SHP77 (cell line): ENCODE measurements around the gene SLC66A1.

Source experiments
- DNase-seq, 2 experiments: peaks; one replicate each; lab custom pipeline; 2025; lab: John Stamatoyannopoulos, UW

The SLC66A1 gene

GRCh38 chr1:19342894-19343616 is 30.9 kb downstream of the SLC66A1 start:
- no peak for DNase-seq

- no peak for DNase-seq
Measured at GRCh38 chr1:19343617-19344350, 31.7 kb downstream of the SLC66A1 start.

DNA sequence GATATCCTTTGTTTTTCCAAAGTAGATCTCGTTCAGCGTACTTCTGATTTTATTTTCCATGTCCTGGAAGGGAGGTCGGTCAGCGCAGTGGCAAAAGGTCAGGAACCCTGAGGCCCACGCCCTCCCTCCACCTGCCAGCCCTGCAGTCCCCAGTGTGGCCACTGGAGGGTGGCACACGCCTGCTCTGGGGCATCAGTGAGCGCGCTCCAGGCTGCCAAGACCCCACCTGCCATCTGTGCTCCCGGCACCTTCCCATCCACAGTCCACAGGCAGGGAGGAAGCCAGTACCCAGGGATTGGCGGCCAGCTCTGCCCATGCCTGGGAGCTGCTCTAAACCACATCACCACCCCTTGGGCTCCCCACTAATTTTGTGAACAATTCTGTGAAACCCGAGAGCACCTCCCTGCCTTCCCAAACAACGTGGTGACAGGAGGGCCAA is 32.3 kb downstream of the SLC66A1 start:
- peak; percentile 27 to 65 for DNase-seq

- no peak for DNase-seq
Measured at GRCh38 chr1:19344831-19345230, 32.7 kb downstream of the SLC66A1 start.

DNA sequence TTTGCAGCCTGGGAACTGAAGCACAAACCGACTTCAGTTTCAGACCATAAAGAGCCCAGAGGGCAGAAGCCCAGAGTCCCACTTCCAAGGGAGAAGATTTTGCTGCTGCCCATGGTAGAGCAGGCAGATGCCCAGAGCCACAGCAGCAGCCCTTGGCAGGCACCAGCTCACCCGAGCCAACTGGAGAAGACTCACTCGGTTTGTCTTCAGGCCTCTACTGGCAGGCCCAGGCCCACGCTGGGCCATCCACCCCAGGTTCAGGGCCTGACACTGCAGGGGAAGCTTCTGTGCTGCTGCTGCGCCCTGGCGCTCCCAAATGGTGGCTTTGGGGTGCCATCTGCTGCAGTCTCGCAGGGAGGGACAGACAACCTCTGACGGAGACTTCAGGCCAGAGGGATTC is 33.3 kb downstream of the SLC66A1 start:
- no peak for DNase-seq

- DNase-seq: no peak
Measured at GRCh38 chr1:19346026-19346425, 33.9 kb downstream of the SLC66A1 start.

- no peak for DNase-seq
Measured at GRCh38 chr1:19347533-19348172, 35.5 kb downstream of the SLC66A1 start.

DNA sequence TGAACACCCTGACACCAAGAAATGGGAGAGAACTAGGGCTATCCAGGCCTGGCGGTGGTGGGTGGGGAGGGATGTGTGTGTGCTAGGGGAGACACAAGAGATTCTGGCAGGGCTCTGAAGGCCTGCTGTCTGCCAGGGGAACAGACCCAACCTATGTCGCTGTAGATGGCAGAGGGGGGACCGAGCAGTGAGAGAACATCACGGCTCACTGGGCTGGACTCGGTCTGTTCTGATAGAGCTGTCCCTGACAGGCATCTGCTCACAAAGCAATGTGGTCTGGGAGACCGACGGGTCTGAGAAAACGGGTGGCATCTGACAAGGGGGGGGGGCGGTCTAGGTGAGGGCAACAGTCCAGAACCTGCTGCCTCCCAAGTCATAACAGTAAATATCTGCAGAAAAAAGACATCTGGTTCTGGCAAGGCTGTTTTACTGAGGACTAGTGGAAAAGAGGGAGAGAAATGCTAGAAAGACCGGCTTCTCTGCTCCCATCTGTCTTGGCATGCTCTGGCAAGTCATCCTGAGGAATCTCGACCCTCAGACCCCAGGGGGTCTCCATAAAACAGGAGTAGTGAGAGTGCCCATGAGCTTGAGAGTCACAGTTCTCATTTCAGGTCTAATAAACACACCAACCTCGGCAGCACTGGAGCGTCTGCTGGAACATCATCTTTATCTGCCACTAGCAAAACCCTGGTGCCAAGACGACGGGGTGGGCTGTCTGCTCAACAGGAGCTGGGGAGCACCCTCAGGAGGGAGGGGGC is 36.5 kb downstream of the SLC66A1 start:
- DNase-seq: no peak

GRCh38 chr1:19349999-19350398 is 37.9 kb downstream of the SLC66A1 start:
- DNase-seq: no peak

DNA sequence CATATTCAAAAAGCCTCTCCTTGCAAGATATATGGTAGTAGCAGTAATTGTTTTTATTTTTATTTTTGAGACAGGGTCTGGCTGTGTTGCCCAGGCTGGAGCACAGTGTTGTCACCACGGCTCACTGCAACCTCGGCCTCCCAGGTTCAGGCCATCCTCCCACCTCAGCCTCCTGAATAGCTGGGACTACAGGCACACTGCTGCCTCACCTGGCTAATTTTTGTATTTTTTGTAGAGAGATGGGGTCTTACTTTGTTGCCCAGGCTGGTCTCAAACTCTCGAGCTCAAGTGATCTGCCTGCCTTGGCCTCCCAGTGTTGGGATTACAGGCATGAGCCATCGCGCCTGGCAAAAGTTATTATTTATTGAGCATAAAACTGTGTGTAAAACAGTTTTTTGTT is 38.4 kb downstream of the SLC66A1 start:
- DNase-seq: no peak

- DNase-seq: no peak
Measured at GRCh38 chr1:19351873-19352272, 39.7 kb downstream of the SLC66A1 start.

DNA sequence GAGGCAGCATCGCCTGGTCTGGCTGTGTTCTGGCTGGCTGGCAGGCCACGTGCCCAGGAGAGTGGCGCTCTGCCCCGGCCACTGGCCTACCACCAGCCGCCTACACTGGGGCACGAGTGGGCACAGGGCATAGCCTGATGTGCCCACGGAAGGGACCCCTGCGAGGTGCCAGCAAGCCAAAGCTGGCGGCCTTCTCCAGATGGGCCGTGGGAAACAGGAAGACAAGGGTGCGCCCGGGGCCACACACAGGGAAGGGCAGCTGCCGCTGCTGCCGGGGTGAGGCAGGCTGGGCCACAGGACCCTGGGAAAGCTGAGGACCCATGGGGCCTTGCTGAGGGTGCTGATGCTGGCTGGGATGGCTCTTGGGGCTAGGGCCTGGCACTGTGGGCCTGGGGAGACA is 40.7 kb downstream of the SLC66A1 start:
- no peak for DNase-seq

GRCh38 chr1:19353596-19353995 is 41.5 kb downstream of the SLC66A1 start:
- DNase-seq: no peak

GRCh38 chr1:19354531-19354981 is 42.4 kb downstream of the SLC66A1 start:
- no peak for DNase-seq

- no peak for DNase-seq
Measured at GRCh38 chr1:19356266-19356665, 44.1 kb downstream of the SLC66A1 start.

DNA sequence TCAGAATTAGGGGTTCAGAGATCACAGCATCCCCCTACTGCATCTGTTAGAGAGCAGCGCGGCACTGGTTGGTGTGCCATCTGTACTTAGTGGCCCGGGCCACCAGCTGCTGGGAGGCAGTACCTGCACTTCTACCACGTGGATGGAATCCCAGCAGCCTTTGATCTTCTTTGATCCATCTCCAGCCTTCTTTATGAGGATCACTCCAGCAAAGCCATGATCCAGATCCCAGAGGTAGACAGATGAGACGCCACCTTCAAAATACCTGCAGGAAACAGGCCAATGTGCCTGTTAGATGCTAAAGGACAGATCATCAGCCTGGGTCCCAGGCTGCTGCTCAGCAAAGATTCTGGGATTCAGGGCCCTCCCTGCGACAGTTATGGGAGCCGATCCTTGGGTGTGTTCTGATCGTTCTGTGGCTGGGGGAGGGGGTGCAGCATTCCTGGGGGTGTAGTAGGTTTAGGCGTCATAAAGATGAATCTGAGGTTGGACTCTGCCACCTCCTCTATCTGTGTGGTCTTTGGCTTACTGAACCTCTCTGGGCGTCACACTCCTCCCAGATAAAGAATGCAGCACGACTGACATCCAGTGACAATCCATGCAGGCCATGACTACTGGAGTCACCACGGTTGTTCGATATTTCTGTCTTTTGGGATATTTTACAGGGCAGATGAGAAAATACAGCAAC is 45.3 kb downstream of the SLC66A1 start:
- no peak for DNase-seq

DNA sequence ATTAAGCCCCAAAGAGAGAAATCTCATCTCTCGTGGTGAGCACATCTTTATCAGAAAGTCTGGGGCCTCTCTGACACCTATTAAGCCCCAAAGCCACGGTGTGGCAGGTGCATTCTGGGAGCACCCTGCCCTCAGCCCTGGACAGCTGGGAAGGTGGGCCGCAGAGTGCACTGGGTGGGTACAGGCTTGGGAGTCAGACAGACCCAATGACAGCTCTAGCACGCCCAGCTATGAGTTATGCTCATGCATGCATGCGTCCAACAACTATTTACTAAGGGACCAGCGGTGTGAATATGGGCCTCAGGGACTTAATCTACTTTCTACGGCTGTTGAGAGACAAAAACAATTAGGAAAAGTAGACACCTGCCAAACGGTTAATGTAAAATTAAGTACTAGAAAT is 46.6 kb downstream of the SLC66A1 start:
- DNase-seq: no peak

DNA sequence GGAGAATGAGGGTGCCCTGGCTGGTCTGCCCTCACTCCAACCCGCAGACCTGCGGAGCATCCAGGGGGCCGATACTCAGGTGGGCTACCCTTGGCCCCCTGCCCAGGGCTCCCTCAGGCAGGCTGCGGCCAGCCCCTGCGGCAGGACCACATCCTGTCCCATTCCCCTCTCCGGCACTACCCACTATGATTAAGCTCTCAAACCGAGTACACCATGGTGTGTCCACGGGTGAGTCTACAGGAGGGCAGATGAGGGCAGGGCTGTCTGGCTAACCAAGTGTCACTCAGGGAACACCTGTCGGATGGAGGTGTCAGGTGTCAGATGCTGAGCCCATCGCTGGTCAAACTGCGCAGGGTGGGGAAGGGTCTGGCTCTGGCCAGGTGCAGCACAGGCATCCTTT is 47.2 kb downstream of the SLC66A1 start:
- no peak for DNase-seq

- no peak for DNase-seq
Measured at GRCh38 chr1:19360016-19360415, 47.9 kb downstream of the SLC66A1 start.

DNA sequence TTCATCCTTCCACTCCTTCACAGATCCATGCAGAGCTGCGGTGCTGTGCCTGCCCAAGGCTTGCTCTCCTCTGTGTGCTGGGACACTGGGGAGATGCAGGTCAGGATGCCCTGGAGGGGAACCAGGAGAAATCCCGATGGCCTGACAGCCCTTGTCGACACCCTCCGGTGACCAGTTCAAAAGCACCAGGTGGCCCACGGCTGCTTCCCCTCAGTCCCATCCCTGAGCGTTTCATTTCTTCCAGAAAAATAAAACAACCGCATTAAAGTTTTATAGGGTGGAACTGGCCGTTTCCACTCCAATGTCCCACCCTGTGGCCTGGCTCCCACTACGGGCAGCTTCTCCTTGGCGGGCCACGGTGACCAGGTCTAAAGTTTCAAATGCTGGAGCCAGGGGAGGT is 48.3 kb downstream of the SLC66A1 start:
- DNase-seq: no peak

DNA sequence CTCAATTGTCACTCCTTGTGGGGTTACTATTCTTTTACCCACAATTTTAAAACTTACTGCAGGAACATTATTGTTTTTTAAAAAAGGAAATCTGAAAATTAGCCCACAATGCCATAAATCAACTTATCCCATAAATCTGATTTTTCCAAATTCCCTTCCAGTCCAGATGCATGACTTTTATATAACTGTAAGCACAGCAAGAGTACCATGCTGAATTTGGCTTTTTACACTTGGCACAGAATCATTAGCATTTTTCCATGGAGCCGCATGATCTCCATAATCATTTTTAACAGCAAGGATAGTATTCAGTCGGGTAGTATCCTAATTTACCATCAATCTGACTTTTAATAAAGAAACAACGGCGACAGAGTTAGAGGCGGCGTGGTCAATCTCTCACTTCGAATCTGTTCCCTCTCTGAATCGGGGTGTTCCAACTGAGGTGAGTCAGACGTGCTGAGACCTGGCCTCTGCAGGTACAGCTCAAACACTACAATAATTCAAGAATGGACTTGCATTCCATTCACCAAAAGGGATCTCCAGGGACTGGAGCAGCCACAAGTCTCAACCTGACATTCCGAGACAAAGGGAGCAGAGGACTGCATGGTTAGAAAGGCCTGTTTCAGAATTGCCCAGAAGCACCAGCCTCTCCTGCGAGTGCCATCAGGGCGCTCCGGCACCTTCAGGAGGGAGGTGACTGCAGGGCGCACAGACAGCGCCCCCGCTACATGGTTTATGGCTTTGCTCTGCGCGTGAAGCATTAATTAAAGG is 48.9 kb downstream of the SLC66A1 start:
- DNase-seq: no peak
